Mesenchymal stem cell (in vitro differentiated cells and primary cell): ENCODE data around the gene CES4A.
A peak's percentile ranks its signal among the peaks of the same experiment; 100 is the strongest.

ENCODE experiments used
- DNase-seq: peaks from one replicate; pipeline ENCODE4 v3.0.0-alpha.2; 2013
- H2AFZ ChIP-seq: one replicate; pipeline ENCODE4 v1.6.1; 2013; ENCODE audit warnings: low read depth, mild to moderate bottlenecking, control low read depth, inconsistent platforms, low read length, moderate library complexity
- H2AK5ac ChIP-seq: 2 replicates; pipeline ENCODE4 v1.6.1; 2013; ENCODE audit warnings: low read length, moderate library complexity, mild to moderate bottlenecking, inconsistent platforms; ENCODE audit not compliant: severe bottlenecking
- H2BK120ac ChIP-seq: one replicate; pipeline ENCODE4 v1.6.1; 2013; ENCODE audit warnings: low read depth, mild to moderate bottlenecking, inconsistent platforms, low read length, moderate library complexity
- H2BK12ac ChIP-seq, 2 experiments: one replicate each; pipeline ENCODE4 v1.6.1; 2013; ENCODE audit warnings: inconsistent platforms in 2 of 2, low read length in 2 of 2, mild to moderate bottlenecking in 2 of 2, moderate library complexity in 2 of 2, control low read depth in 1 of 2
- H2BK15ac ChIP-seq: one replicate; pipeline ENCODE4 v1.6.1; 2013; ENCODE audit warnings: mild to moderate bottlenecking, low read depth, inconsistent platforms; ENCODE audit not compliant: poor library complexity, severe bottlenecking
- H2BK5ac ChIP-seq: 2 replicates; pipeline ENCODE4 v1.6.1; 2013; ENCODE audit warnings: low read depth, mild to moderate bottlenecking, low read length, control low read depth, inconsistent platforms; ENCODE audit not compliant: poor library complexity, severe bottlenecking
- H3K14ac ChIP-seq, 2 experiments: one replicate each; pipeline ENCODE4 v1.6.1; 2013; ENCODE audit warnings: inconsistent platforms in 2 of 2, low read length in 2 of 2, control low read depth in 1 of 2, mild to moderate bottlenecking in 1 of 2, moderate library complexity in 1 of 2
- H3K18ac ChIP-seq, 2 experiments: one replicate each; pipeline ENCODE4 v1.6.1; 2013; ENCODE audit warnings: inconsistent platforms in 2 of 2, low read length in 2 of 2, control low read depth in 1 of 2, low read depth in 1 of 2, mild to moderate bottlenecking in 1 of 2
- H3K23ac ChIP-seq, 2 experiments: one replicate each; pipeline ENCODE4 v1.6.1; 2013; ENCODE audit warnings: inconsistent platforms in 2 of 2, low read length in 2 of 2, mild to moderate bottlenecking in 2 of 2, moderate library complexity in 2 of 2, control low read depth in 1 of 2
- H3K27ac ChIP-seq: 2 replicates; pipeline ENCODE4 v1.5.1; 2013; ENCODE audit warnings: mild to moderate bottlenecking, moderate library complexity, low read length, control low read depth, inconsistent platforms; ENCODE audit not compliant: poor library complexity, severe bottlenecking
- H3K27me3 ChIP-seq, 2 experiments: 2 replicates each; pipeline versions ENCODE4 v1.6.1 to v1.7.0; 2013; ENCODE audit warnings: low read length in 2 of 2, mild to moderate bottlenecking in 2 of 2, moderate library complexity in 2 of 2, control low read depth in 1 of 2, inconsistent platforms in 1 of 2; ENCODE audit not compliant: control insufficient read depth in 1 of 2, insufficient read depth in 1 of 2
- H3K36me3 ChIP-seq, 2 experiments: 2 replicates each; pipeline versions ENCODE4 v1.6.1 to v1.7.0; 2013; ENCODE audit warnings: low read length in 2 of 2, control low read depth in 1 of 2, inconsistent platforms in 1 of 2, low read depth in 1 of 2, mild to moderate bottlenecking in 1 of 2; ENCODE audit not compliant: insufficient read depth in 2 of 2, control insufficient read depth in 1 of 2
- H3K4ac ChIP-seq, 2 experiments: one replicate each; pipeline ENCODE4 v1.6.1; 2013; ENCODE audit warnings: inconsistent platforms in 2 of 2, low read length in 2 of 2, mild to moderate bottlenecking in 2 of 2, moderate library complexity in 2 of 2, control low read depth in 1 of 2, low read depth in 1 of 2
- H3K4me1 ChIP-seq: 2 replicates; pipeline ENCODE4 v1.6.1; 2013; ENCODE audit warnings: low read depth, low read length, control low read depth; ENCODE audit not compliant: control insufficient read depth, insufficient read depth
- H3K4me2 ChIP-seq: 2 replicates; pipeline ENCODE4 v1.6.1; 2013; ENCODE audit warnings: low read length, mild to moderate bottlenecking, inconsistent platforms; ENCODE audit not compliant: poor library complexity, severe bottlenecking
- H3K4me3 ChIP-seq, 2 experiments: 2 replicates each; pipeline versions ENCODE4 v1.5.1 to v1.7.0; 2013; ENCODE audit warnings: low read length in 2 of 2, mild to moderate bottlenecking in 2 of 2, control low read depth in 1 of 2, low read depth in 1 of 2; ENCODE audit not compliant: insufficient read depth in 1 of 2
- H3K79me1 ChIP-seq: replicated peaks from 2 replicates; pipeline ENCODE4 v1.6.1; 2013; ENCODE audit warnings: mild to moderate bottlenecking, control low read depth, low read length, inconsistent platforms; ENCODE audit not compliant: poor library complexity, severe bottlenecking
- H3K9ac ChIP-seq: 2 replicates; pipeline ENCODE4 v1.7.0; 2013; ENCODE audit warnings: mild to moderate bottlenecking, low read length, moderate library complexity
- H3K9me3 ChIP-seq: 2 replicates; pipeline ENCODE4 v1.7.0; 2013; ENCODE audit warnings: mild to moderate bottlenecking, low read length; ENCODE audit not compliant: control insufficient read depth
- H4K8ac ChIP-seq: one replicate; pipeline ENCODE4 v1.6.1; 2013; ENCODE audit warnings: inconsistent platforms, mild to moderate bottlenecking, low read length, moderate library complexity
- H4K91ac ChIP-seq: one replicate; pipeline ENCODE4 v1.6.1; 2013; ENCODE audit warnings: mild to moderate bottlenecking, low read length, inconsistent platforms
- WGBS: methylation state at CpG from one replicate; pipeline ENCODE4 v1.1.7; 2013; ENCODE audit warnings: mixed read lengths; 5-methylcytosine and 5-hydroxymethylcytosine counted together

CES4A gene

GRCh38 chr16:66946541-66946940 is 41.8 kb upstream of the CES4A start:
- Histone ChIP-seq H3K36me3 (peaks cover 25 to 26% of the 10 kb centered on the region in 2 experiments), H3K4me3 (no peak overlapping the region), H2AFZ (no peak overlapping the region), H3K18ac (no peak overlapping the region), H3K27ac (no peak overlapping the region), H2AK5ac (no peak overlapping the region), H2BK120ac (no peak overlapping the region), H4K8ac (no peak overlapping the region), H2BK15ac (no peak overlapping the region), H2BK5ac (no peak overlapping the region), H3K9me3 (peaks cover 4% of the 10 kb centered on the region), H3K4me1 (peaks cover 7% of the 10 kb centered on the region), H3K14ac (no peak overlapping the region), H3K23ac (no peak overlapping the region), H3K4me2 (no peak overlapping the region), H3K27me3 (peaks cover 14 to 15% of the 10 kb centered on the region in 2 experiments), H4K91ac (no peak overlapping the region), H2BK12ac (no peak overlapping the region), H3K4ac (no peak overlapping the region), H3K79me1 (no peaks in the 10 kb centered on the region), H3K9ac (no peak overlapping the region)
- WGBS, result 77% methylated on average over 7 of the region's 7 CpGs
- DNase-seq, result no peak

DNA sequence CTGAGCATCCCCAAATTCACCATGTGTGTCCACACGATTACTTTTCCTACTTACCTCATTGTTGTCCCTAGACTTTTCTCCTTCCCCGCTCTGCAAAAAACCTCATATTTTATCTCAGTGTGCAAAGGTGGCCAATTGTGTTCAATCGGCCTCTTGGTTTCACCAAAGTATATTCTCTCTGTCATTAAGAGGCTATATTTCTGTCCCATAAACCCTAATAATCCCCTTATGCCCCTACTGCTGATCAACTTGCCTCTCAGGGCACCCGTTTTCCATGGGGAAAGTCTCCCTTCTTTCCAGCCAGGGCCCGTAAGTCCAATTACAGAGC is 41.5 kb upstream of the CES4A start:
- H2BK5ac ChIP-seq, result no peak overlapping the region
- no peak for DNase-seq
- no peak overlapping the region for H4K8ac ChIP-seq
- H3K14ac ChIP-seq, result no peak overlapping the region
- H3K36me3 ChIP-seq, result peaks cover 21 to 22% of the 10 kb centered on the region in 2 experiments
- H2BK12ac ChIP-seq, result no peak overlapping the region
- H3K18ac ChIP-seq, result no peak overlapping the region
- no peak overlapping the region for H2AFZ ChIP-seq
- peaks cover 7% of the 10 kb centered on the region for H3K4me1 ChIP-seq
- no peak overlapping the region for H2BK15ac ChIP-seq
- peaks cover 4% of the 10 kb centered on the region for H3K9me3 ChIP-seq
- no peak overlapping the region for H3K27ac ChIP-seq
- H4K91ac ChIP-seq, result no peak overlapping the region
- no peak overlapping the region for H3K4ac ChIP-seq
- H2AK5ac ChIP-seq, result no peak overlapping the region
- no peaks in the 10 kb centered on the region for H3K79me1 ChIP-seq
- H3K23ac ChIP-seq, result no peak overlapping the region
- 46% methylated on average over 5 of the region's 5 CpGs for WGBS
- no peak overlapping the region for H2BK120ac ChIP-seq
- no peak overlapping the region for H3K4me3 ChIP-seq
- H3K27me3 ChIP-seq, result peaks cover 14 to 15% of the 10 kb centered on the region in 2 experiments
- no peak overlapping the region for H3K9ac ChIP-seq
- no peak overlapping the region for H3K4me2 ChIP-seq

DNA sequence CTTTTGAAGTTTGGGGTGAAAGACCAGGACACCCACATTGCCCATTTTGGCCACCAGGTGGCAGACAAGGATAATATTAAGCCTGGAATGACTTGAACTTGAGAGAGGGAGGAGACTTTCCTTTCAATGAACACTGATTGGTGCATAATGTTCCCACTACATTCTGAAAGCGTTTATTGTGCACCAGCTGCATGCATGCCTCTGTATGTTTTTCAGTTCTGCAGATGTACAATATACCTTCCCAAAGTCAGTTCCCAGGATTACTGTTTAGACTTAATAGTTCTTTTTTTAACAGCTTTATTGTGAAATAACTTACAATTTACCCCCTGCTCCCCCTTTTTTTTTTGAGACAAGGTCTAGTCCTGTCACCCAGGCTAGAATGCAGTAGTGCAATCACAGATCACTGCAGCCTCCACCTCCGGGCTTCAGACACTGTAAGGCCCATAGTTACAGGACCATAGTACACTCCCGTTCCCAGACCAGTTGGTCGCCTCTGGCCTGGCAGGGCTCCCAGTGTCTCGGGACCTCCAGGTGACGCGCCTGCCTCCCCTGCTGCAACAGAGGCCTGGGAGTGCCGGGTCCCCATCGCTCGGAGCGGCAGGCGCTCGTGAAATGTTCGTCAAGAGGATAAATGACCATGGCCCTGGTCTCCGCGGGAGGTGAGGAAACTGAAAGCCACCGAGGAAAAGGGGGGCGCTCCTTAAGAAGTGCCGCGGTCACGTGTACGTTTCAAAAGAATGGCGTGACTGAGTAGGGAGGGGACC is 40.9 kb upstream of the CES4A start:
- H4K8ac ChIP-seq, result no peak overlapping the region
- 29% methylated on average over 16 of the region's 23 CpGs for WGBS
- no peak overlapping the region for H3K18ac ChIP-seq
- peak overlapping the region; percentile 66 for H2AFZ ChIP-seq
- H2BK12ac ChIP-seq, result no peak overlapping the region
- H2BK15ac ChIP-seq, result no peak overlapping the region
- peak; percentile 89 for DNase-seq
- H3K4me3 ChIP-seq, result peak overlapping the region; percentile 3 to 74
- peak overlapping the region in 1 of 2 experiments; percentile 71 for H3K14ac ChIP-seq
- H2AK5ac ChIP-seq, result no peak overlapping the region
- peak overlapping the region; percentile 60 for H3K4me2 ChIP-seq
- no peak overlapping the region for H2BK120ac ChIP-seq
- no peak overlapping the region for H4K91ac ChIP-seq
- no peaks in the 10 kb centered on the region for H3K79me1 ChIP-seq
- H3K4me1 ChIP-seq, result peaks cover 7% of the 10 kb centered on the region
- peaks cover 14 to 15% of the 10 kb centered on the region in 2 experiments for H3K27me3 ChIP-seq
- H2BK5ac ChIP-seq, result no peak overlapping the region
- H3K36me3 ChIP-seq, result peaks cover 15 to 17% of the 10 kb centered on the region in 2 experiments
- peaks cover 4% of the 10 kb centered on the region for H3K9me3 ChIP-seq
- peak overlapping the region; percentile 68 for H3K9ac ChIP-seq
- H3K23ac ChIP-seq, result no peak overlapping the region
- no peak overlapping the region for H3K27ac ChIP-seq
- no peak overlapping the region for H3K4ac ChIP-seq

- no peak overlapping the region for H4K8ac ChIP-seq
- H3K18ac ChIP-seq, result peak overlapping the region in 1 of 2 experiments; percentile 70
- peak overlapping the region in 1 of 2 experiments; percentile 27 for H2BK12ac ChIP-seq
- H3K4me1 ChIP-seq, result peaks cover 7% of the 10 kb centered on the region
- H2BK15ac ChIP-seq, result peak overlapping the region; percentile 26
- H3K27me3 ChIP-seq, result peaks cover 14 to 15% of the 10 kb centered on the region in 2 experiments
- H2AFZ ChIP-seq, result no peak overlapping the region
- no peak overlapping the region for H2AK5ac ChIP-seq
- H2BK120ac ChIP-seq, result no peak overlapping the region
- H3K36me3 ChIP-seq, result peaks cover 7 to 9% of the 10 kb centered on the region in 2 experiments
- 49% methylated on average over 44 of the region's 44 CpGs for WGBS
- H2BK5ac ChIP-seq, result no peak overlapping the region
- peak overlapping the region in 1 of 2 experiments; percentile 74 for H3K4me3 ChIP-seq
- DNase-seq, result no peak
- no peak overlapping the region for H3K23ac ChIP-seq
- no peak overlapping the region for H4K91ac ChIP-seq
- no peak overlapping the region for H3K4ac ChIP-seq
- no peak overlapping the region for H3K14ac ChIP-seq
- H3K9ac ChIP-seq, result peak overlapping the region; percentile 68
- peak overlapping the region; percentile 75 for H3K4me2 ChIP-seq
- H3K9me3 ChIP-seq, result peaks cover 4% of the 10 kb centered on the region
- H3K79me1 ChIP-seq, result no peaks in the 10 kb centered on the region
- H3K27ac ChIP-seq, result no peak overlapping the region
These were observed 40.1 kb upstream of the CES4A start for GRCh38 chr16:66948134-66948836.
